Measurements from ENCODE around the gene KAT2B. TPM values are rescaled to one million over a fixed set of nuclear protein-coding genes. Genes with fewer than 3 reads are reported as not detected.

KAT2B gene
- total and polyA plus RNA-seq, 9 donors: 13.4 to 22.9 (median 17.2) TPM

DNA sequence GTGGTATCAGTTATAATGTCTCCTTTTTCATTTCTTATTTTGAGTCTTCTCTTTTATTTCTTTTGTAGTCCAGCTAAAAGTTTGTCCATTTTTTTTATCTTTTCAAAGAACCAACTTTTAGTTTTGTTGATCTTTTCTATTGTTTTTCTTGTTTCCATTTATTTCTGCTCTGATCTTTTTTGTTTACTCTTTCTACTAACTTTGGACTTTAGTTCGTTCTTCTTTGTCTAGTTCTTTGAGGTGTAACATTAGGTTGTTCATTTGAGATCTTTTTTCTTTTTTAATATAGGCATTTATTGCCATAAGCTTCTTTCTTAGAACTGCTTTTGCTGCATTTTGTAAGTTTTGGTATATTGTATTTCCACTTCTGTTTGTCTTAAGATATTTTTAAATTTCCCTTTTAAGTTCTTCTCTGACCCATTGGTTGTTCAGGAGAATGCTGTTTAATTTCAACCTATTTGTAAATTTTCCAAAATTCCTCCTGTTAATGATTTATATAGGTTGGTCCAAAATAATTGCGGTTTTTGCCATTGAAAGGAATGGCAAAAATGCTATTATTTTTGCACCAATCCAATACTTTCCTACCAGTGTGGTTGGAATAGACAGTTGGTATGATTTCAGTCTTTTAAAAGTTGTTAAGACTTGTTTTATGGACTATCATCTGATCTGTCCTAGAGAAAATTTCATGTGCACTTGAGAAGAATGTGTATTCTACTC lies 51.2 kb downstream of the KAT2B start:
- no peak overlapping the region for H3K4me3 ChIP-seq (ENCODE audit: low read length)
- peaks cover 2% of the 10 kb centered on the region for H3K36me3 ChIP-seq (ENCODE audit: control insufficient read depth, insufficient read depth, low read length)
- H3K27ac ChIP-seq (ENCODE audit: low read length): no peak overlapping the region
- H3K27me3 ChIP-seq (ENCODE audit: control insufficient read depth, insufficient read depth, low read length): no peaks in the 10 kb centered on the region
- DNase-seq: no peak
- no peaks in the 10 kb centered on the region for H3K9me3 ChIP-seq (replicated peaks; ENCODE audit: control insufficient read depth, low read depth, low read length)
- WGBS (ENCODE audit: insufficient coverage): no CpG with 5 or more reads among the region's 2 CpGs
- H3K4me1 ChIP-seq (ENCODE audit: control insufficient read depth, insufficient read depth, low read length): no peaks in the 10 kb centered on the region

DNA sequence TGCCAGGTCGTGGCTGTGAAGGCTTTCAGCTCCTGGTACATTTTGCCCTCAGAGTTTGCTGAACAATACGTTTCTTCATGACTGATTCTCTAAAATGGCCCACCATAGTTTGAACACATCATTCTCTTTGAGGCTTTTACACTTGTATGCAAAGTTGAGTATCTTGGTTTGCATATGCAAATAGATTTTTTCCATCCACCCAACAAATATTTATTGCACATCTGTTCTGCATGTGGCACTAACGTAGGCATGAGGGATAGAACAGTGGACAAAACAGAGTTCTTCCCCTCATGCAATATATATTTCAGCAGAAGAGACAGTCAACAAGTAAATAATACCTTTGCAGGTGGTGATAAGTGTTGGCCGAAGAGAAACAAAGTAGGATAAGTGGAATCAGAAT lies 55.2 kb downstream of the KAT2B start:
- H3K4me1 ChIP-seq (ENCODE audit: control insufficient read depth, insufficient read depth, low read length): no peaks in the 10 kb centered on the region
- H3K4me3 ChIP-seq (ENCODE audit: low read length): no peak overlapping the region
- peaks cover 5% of the 10 kb centered on the region for H3K36me3 ChIP-seq (ENCODE audit: control insufficient read depth, insufficient read depth, low read length)
- no peak overlapping the region for H3K27ac ChIP-seq (ENCODE audit: low read length)
- no peak for DNase-seq
- 92% methylated on average over 2 of the region's 4 CpGs for WGBS (ENCODE audit: insufficient coverage)
- H3K27me3 ChIP-seq (ENCODE audit: control insufficient read depth, insufficient read depth, low read length): no peaks in the 10 kb centered on the region
- no peaks in the 10 kb centered on the region for H3K9me3 ChIP-seq (replicated peaks; ENCODE audit: control insufficient read depth, low read depth, low read length)

DNA sequence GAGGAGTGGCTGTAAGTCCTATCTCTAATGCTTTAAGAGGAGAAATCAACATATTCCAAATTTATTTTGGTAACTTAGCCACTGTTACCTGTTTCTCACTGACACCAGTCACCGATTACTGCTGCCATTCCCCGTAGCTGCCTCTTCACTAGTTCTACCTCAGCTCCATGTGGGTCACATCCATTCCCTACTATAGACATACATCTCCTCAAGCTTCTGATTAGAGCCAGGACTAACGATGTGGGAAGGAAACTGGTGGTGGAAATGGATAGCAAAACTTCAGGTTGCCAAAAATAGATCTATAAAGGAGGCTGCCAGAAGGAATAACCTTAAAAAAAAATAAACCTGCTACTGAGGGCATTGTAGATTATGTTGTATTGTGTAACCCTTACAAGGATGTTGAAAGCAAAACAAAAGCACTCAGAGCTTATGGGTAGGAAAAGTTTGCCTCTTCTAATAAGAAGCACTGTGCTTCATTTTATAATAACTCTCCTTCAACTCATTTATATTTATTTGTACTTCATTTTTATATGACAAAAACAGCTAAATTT lies 56.0 kb downstream of the KAT2B start:
- Histone ChIP-seq H3K27me3 (ENCODE audit: control insufficient read depth, insufficient read depth, low read length) (no peaks in the 10 kb centered on the region), H3K36me3 (ENCODE audit: control insufficient read depth, insufficient read depth, low read length) (peaks cover 5% of the 10 kb centered on the region), H3K4me1 (ENCODE audit: control insufficient read depth, insufficient read depth, low read length) (no peaks in the 10 kb centered on the region), H3K4me3 (ENCODE audit: low read length) (no peak overlapping the region), H3K9me3 (replicated peaks; ENCODE audit: control insufficient read depth, low read depth, low read length) (no peaks in the 10 kb centered on the region), H3K27ac (ENCODE audit: low read length) (no peak overlapping the region)
- DNase-seq: no peak
- 100% methylated on average over 2 of the region's 3 CpGs for WGBS (ENCODE audit: insufficient coverage)

DNA sequence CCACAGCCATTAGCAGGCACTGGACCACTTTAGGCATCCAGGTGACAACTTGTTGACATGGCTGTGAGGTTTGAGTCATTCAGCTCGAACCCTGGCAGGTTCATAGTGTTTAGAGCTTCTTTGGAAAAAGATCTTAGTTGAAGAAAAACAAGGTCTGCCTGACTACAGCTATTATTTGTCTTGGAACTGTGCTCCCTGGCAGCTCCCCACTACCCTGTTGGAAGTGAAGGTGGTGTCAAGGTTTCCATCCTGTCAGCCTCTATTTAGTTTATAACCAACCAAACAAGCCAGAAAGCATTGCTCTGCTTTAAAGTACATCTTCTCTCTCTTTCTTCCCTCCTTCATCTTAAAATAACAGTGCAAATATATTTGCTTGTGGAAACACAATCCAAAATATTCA lies 56.8 kb downstream of the KAT2B start:
- WGBS (ENCODE audit: insufficient coverage): 50% methylated on average over 1 of the region's 1 CpG
- no peak overlapping the region for H3K27ac ChIP-seq (ENCODE audit: low read length)
- peak; percentile 79 for DNase-seq

DNA sequence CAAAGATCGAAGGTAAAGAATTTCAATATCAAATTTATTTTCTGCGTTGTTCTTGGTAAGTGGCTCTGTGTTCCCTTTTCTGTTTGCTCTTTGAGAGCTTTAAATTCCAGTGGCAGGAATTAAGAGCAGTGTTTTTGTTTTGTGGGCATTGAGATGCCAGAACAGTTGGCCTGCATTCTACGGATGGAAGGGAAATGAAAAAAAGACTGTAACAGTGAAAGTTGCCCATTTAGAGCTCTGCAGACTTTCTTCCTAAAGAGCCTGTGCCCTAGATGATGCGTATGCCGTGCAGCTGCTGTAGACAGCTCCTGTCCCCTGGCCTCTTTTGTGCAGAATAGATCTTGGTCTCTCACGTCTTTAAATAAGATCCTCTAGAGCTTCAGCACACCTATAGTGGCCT lies 58.8 kb downstream of the KAT2B start:
- no peak for DNase-seq
- H3K27me3 ChIP-seq (ENCODE audit: control insufficient read depth, insufficient read depth, low read length): no peaks in the 10 kb centered on the region
- no peaks in the 10 kb centered on the region for H3K4me1 ChIP-seq (ENCODE audit: control insufficient read depth, insufficient read depth, low read length)
- no peak overlapping the region for H3K27ac ChIP-seq (ENCODE audit: low read length)
- H3K36me3 ChIP-seq (ENCODE audit: control insufficient read depth, insufficient read depth, low read length): peaks cover 5% of the 10 kb centered on the region
- H3K4me3 ChIP-seq (ENCODE audit: low read length): no peak overlapping the region
- no peaks in the 10 kb centered on the region for H3K9me3 ChIP-seq (replicated peaks; ENCODE audit: control insufficient read depth, low read depth, low read length)
- 80% methylated on average over 3 of the region's 6 CpGs for WGBS (ENCODE audit: insufficient coverage)

More for the DNA sequence above, 56.8 kb downstream of the KAT2B start:
- peaks cover 5% of the 10 kb centered on the region for H3K36me3 ChIP-seq (ENCODE audit: control insufficient read depth, insufficient read depth, low read length)
- H3K9me3 ChIP-seq (replicated peaks; ENCODE audit: control insufficient read depth, low read depth, low read length): no peaks in the 10 kb centered on the region
- no peak overlapping the region for H3K4me3 ChIP-seq (ENCODE audit: low read length)
- H3K4me1 ChIP-seq (ENCODE audit: control insufficient read depth, insufficient read depth, low read length): no peaks in the 10 kb centered on the region
- no peaks in the 10 kb centered on the region for H3K27me3 ChIP-seq (ENCODE audit: control insufficient read depth, insufficient read depth, low read length)

DNA sequence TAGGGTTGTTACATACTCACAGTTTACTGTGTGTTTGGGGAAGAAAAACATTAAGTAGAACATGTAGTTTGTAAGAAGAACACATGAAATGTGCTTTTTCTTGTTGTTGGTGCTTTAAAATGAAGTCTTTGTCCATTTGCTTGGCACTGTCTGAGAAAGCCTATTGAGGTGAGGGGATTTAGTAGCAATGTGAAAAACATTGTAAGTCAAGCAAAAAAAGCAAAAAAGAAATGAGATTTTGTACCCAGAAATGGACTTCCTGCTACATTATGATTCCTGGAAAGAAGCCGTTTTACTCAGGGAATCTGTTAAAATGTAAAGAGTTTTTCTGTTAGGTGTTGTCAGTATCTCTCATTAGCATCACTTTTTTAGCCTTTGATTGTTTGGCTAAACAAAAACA lies 59.9 kb downstream of the KAT2B start:
- Histone ChIP-seq H3K9me3 (replicated peaks; ENCODE audit: control insufficient read depth, low read depth, low read length) (no peaks in the 10 kb centered on the region), H3K4me1 (ENCODE audit: control insufficient read depth, insufficient read depth, low read length) (no peaks in the 10 kb centered on the region), H3K36me3 (ENCODE audit: control insufficient read depth, insufficient read depth, low read length) (peaks cover 5% of the 10 kb centered on the region), H3K4me3 (ENCODE audit: low read length) (no peak overlapping the region), H3K27me3 (ENCODE audit: control insufficient read depth, insufficient read depth, low read length) (no peaks in the 10 kb centered on the region), H3K27ac (ENCODE audit: low read length) (no peak overlapping the region)
- DNase-seq: no peak
- no CpG with 5 or more reads among the region's 1 CpG for WGBS (ENCODE audit: insufficient coverage)

DNA sequence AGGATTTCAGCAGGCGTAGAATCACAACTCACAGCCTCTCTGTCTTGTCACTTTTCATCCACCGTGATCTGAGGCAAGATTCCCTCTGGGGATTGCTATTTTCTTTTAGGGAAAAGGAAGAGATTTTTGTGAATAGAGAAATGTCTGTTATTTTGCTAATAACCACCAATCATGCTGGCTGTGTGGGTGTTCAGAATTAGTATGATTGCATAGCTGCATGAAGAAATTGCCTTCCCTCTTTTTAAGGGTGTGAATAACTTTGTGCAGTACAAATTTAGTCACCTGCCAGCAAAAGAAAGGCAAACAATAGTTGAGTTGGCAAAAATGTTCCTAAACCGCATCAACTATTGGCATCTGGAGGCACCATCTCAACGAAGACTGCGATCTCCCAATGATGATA lies 60.8 kb downstream of the KAT2B start:
- Histone ChIP-seq H3K27me3 (ENCODE audit: control insufficient read depth, insufficient read depth, low read length) (no peaks in the 10 kb centered on the region), H3K4me1 (ENCODE audit: control insufficient read depth, insufficient read depth, low read length) (no peaks in the 10 kb centered on the region), H3K4me3 (ENCODE audit: low read length) (no peak overlapping the region), H3K36me3 (ENCODE audit: control insufficient read depth, insufficient read depth, low read length) (peaks cover 5% of the 10 kb centered on the region), H3K27ac (ENCODE audit: low read length) (no peak overlapping the region), H3K9me3 (replicated peaks; ENCODE audit: control insufficient read depth, low read depth, low read length) (no peaks in the 10 kb centered on the region)
- WGBS (ENCODE audit: insufficient coverage): no CpG with 5 or more reads among the region's 5 CpGs
- DNase-seq: no peak

DNA sequence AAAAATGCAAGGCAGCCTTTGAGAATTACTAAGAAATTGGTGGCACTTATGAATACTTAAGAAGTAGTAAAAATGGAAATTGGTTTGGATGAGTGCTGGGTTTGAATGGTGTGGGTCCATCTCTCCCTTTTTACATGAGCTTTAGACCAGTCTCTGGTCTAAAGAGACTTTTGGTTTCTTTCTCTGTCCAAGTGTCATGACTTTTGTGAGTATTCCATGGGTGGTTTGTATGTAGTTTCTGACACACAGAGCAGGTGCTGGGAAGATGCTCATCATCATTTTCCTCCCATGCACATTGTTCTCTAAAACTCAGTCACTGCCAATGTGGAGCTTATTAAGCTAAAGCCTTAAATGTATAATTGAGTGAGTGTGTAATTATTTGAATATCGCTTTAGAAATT lies 63.5 kb downstream of the KAT2B start:
- DNase-seq: no peak
- H3K27ac ChIP-seq (ENCODE audit: low read length): no peak overlapping the region
- H3K27me3 ChIP-seq (ENCODE audit: control insufficient read depth, insufficient read depth, low read length): no peaks in the 10 kb centered on the region
- H3K9me3 ChIP-seq (replicated peaks; ENCODE audit: control insufficient read depth, low read depth, low read length): no peaks in the 10 kb centered on the region
- H3K4me1 ChIP-seq (ENCODE audit: control insufficient read depth, insufficient read depth, low read length): no peaks in the 10 kb centered on the region
- 86% methylated on average over 1 of the region's 1 CpG for WGBS (ENCODE audit: insufficient coverage)
- H3K36me3 ChIP-seq (ENCODE audit: control insufficient read depth, insufficient read depth, low read length): peaks cover 2% of the 10 kb centered on the region
- H3K4me3 ChIP-seq (ENCODE audit: low read length): no peak overlapping the region

DNA sequence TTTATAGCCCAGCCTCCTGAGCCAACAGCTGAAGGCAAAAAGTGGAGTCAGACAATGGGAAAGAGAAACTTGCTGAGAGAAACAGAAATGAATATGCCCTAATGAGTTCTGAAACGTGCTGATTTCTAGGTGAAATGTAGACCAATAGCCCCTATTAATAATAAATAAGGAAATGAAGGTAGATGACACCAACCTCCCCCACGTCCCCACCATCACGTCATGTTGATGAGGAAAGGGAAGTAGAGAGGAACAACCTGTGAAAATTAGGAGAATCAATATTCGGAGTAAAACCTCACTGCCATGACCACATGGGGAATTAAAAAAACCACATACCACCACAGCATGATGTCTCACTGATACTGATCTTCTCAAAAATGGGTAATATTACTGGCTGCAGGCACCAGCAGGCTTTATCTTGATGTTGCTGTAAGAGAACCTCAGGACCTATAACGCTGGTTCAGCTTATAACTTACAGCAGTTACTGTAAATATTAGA lies 64.0 kb downstream of the KAT2B start:
- H3K36me3 ChIP-seq (ENCODE audit: control insufficient read depth, insufficient read depth, low read length): peaks cover 2% of the 10 kb centered on the region
- H3K4me1 ChIP-seq (ENCODE audit: control insufficient read depth, insufficient read depth, low read length): no peaks in the 10 kb centered on the region
- H3K9me3 ChIP-seq (replicated peaks; ENCODE audit: control insufficient read depth, low read depth, low read length): no peaks in the 10 kb centered on the region
- H3K27ac ChIP-seq (ENCODE audit: low read length): no peak overlapping the region
- no peak overlapping the region for H3K4me3 ChIP-seq (ENCODE audit: low read length)
- no peaks in the 10 kb centered on the region for H3K27me3 ChIP-seq (ENCODE audit: control insufficient read depth, insufficient read depth, low read length)
- WGBS (ENCODE audit: insufficient coverage): no CpG with 5 or more reads among the region's 5 CpGs
- no peak for DNase-seq

DNA sequence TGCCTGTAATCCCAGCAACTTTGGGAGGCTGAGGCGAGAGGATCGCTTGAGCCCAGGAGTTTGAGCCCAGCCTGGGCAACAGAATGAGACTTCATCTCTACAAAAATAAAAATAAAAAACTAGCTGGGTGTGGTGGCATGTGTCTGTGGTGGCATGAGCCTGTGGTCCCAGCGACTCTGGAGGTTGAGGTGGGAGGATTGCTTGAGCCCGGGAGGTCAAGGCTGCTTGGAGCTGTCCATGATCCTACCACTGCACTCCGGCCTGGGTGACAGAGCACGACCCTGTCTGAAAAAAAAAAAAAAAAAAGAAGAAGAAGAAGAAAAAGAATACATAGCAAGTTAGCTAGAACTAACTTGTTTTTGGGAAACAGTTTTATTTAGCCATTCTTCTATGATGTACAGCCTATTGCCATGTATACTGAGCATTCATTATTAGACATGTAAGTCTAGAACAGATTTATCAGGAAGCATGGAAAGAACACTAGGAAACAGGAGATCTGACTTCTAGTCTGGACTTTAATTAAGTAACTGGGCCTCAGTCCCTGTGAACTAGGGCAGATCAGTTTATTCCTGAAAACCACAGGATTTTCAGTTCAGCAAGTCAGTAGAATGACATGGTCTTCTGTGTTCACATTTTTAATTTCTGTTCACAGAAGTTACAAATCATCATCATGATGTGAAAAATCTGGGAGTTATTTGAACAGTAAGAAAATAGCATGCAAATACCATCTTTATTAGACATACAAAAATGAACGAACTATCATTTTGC lies 65.5 kb downstream of the KAT2B start:
- H3K9me3 ChIP-seq (replicated peaks; ENCODE audit: control insufficient read depth, low read depth, low read length): no peaks in the 10 kb centered on the region
- no peaks in the 10 kb centered on the region for H3K27me3 ChIP-seq (ENCODE audit: control insufficient read depth, insufficient read depth, low read length)
- WGBS (ENCODE audit: insufficient coverage): 100% methylated on average over 1 of the region's 7 CpGs
- H3K36me3 ChIP-seq (ENCODE audit: control insufficient read depth, insufficient read depth, low read length): no peaks in the 10 kb centered on the region
- H3K4me3 ChIP-seq (ENCODE audit: low read length): no peak overlapping the region
- no peak for DNase-seq
- no peak overlapping the region for H3K27ac ChIP-seq (ENCODE audit: low read length)
- H3K4me1 ChIP-seq (ENCODE audit: control insufficient read depth, insufficient read depth, low read length): no peaks in the 10 kb centered on the region

Data from muscle of leg (tissue), 11 donors.